ENCODE data around the gene AHCTF1.

DNA sequence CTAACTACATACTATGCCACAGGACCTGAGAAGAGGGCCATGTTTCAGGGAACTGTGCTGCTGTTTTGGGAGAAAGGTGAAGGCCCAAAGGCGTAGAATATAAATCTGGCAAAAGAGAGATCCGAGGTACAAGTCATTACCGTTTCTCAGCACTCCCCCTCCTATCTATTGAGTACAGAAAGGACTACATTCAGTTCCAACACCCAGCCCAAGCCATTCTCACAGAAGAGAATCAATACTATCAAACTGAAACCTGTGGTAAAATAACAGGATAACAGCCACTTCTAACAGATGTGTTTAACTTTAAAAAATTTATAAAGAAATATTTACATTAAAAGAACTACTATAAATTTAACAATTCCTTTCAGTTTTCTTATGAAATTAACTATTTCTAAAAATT, 7.8 kb downstream of the AHCTF1 start:
- TF ChIP-seq, protein P1, sequence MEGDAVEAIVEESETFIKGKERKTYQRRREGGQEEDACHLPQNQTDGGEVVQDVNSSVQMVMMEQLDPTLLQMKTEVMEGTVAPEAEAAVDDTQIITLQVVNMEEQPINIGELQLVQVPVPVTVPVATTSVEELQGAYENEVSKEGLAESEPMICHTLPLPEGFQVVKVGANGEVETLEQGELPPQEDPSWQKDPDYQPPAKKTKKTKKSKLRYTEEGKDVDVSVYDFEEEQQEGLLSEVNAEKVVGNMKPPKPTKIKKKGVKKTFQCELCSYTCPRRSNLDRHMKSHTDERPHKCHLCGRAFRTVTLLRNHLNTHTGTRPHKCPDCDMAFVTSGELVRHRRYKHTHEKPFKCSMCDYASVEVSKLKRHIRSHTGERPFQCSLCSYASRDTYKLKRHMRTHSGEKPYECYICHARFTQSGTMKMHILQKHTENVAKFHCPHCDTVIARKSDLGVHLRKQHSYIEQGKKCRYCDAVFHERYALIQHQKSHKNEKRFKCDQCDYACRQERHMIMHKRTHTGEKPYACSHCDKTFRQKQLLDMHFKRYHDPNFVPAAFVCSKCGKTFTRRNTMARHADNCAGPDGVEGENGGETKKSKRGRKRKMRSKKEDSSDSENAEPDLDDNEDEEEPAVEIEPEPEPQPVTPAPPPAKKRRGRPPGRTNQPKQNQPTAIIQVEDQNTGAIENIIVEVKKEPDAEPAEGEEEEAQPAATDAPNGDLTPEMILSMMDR (IDR thresholded peaks at IDR 0.05; ENCODE audit: insufficient read depth, low read length, poor library complexity, severe bottlenecking) = no peak
- TF ChIP-seq EZH2phosphoT487 (conservative IDR thresholded peaks at IDR 0.05; ENCODE audit: low read length) = no peak

Measured in SU-DHL-6 (cell line).